ENCODE results near the gene PCDH9. TPM values are rescaled to one million over a fixed set of nuclear protein-coding genes. Genes with fewer than 3 reads are reported as not detected.

Gene PCDH9
- total RNA-seq, 1 donor from 2014 or later: 0.75 TPM

DNA sequence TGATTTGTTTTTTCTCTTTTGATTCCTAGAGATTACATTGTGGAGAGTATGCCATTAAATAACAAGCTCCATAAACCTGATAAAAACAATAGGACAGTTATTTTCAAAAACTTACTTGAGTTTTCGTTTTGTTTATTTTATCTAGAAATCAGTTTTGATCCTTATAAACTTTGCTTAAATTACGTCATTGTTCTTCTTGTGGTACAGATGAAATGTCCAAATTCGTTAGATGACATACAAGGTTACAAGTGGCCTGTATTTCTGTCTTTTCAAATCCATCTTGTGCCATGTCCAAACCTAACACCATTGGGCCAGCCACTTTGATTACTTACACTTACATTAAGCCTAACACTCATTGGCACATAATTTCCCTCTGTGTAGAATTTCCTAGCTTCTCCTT lies 372.0 kb downstream of the PCDH9 start:
- no peak overlapping the region for H3K4me3 ChIP-seq (ENCODE audit: low read depth, low read length)
- no peak for TF ChIP-seq CTCF (IDR thresholded peaks at IDR 0.05; ENCODE audit: insufficient read depth, low read length, poor library complexity, severe bottlenecking)
- H3K27me3 ChIP-seq (ENCODE audit: control insufficient read depth, insufficient read depth, low read length): no peaks in the 10 kb centered on the region
- DNase-seq (ENCODE audit: low read depth): no peak
- no peaks in the 10 kb centered on the region for H3K36me3 ChIP-seq (ENCODE audit: control insufficient read depth, insufficient read depth, low read length)

- no peaks in the 10 kb centered on the region for H3K27me3 ChIP-seq (ENCODE audit: control insufficient read depth, insufficient read depth, low read length)
Observed at GRCh38 chr13:66855131-66855530, 375.0 kb downstream of the PCDH9 start.

DNA sequence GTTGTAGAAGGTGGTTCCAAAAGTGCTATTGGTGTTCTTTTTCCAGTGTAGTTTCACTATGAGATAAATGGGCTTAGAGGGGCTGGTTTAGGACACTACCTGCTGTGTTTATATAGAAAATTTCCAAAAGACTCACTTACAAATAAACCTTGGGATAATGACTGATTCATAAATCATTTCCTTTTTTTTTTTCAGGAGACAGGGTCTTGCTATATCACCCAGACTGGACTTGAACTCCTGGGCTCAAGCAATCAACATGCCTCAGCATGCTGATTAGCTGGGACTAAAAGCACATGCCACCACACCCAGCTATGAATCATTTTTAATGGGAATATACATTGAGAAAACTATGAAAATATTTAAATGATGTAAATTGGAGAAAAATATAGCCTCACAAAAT lies 376.6 kb downstream of the PCDH9 start:
- no peak for DNase-seq (ENCODE audit: low read depth)
- H3K27me3 ChIP-seq (ENCODE audit: control insufficient read depth, insufficient read depth, low read length): no peaks in the 10 kb centered on the region
- no peaks in the 10 kb centered on the region for H3K36me3 ChIP-seq (ENCODE audit: control insufficient read depth, insufficient read depth, low read length)
- no peak overlapping the region for H3K4me3 ChIP-seq (ENCODE audit: low read depth, low read length)
- no peak for TF ChIP-seq CTCF (IDR thresholded peaks at IDR 0.05; ENCODE audit: insufficient read depth, low read length, poor library complexity, severe bottlenecking)

More at GRCh38 chr13:66855131-66855530, 375.0 kb downstream of the PCDH9 start:
- Histone ChIP-seq H3K36me3 (ENCODE audit: control insufficient read depth, insufficient read depth, low read length) (no peaks in the 10 kb centered on the region), H3K4me3 (ENCODE audit: low read depth, low read length) (no peak overlapping the region)
- no peak for TF ChIP-seq CTCF (IDR thresholded peaks at IDR 0.05; ENCODE audit: insufficient read depth, low read length, poor library complexity, severe bottlenecking)
- DNase-seq (ENCODE audit: low read depth): no peak

DNA sequence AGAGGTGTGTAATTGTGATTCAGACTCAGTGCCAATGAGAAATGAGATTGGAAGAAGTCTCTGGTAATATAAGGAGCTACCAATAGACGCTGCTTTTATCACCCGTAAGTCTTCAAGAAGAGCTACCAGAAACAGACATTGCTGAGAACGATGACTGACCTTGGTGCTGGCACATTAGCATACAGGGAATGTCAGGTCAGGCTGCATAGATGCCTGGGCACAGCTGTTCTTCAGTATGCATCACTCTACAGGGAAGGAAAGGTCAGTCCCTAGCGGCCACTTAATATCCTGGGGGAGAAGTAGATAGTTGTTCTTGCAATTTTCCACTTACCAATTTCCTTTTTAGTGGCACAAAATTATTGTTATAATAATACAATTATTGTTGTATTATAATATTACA lies 380.4 kb downstream of the PCDH9 start:
- no peak for DNase-seq (ENCODE audit: low read depth)
- TF ChIP-seq CTCF (IDR thresholded peaks at IDR 0.05; ENCODE audit: insufficient read depth, low read length, poor library complexity, severe bottlenecking): no peak
- H3K27me3 ChIP-seq (ENCODE audit: control insufficient read depth, insufficient read depth, low read length): no peaks in the 10 kb centered on the region
- no peaks in the 10 kb centered on the region for H3K36me3 ChIP-seq (ENCODE audit: control insufficient read depth, insufficient read depth, low read length)
- H3K4me3 ChIP-seq (ENCODE audit: low read depth, low read length): no peak overlapping the region

GRCh38 chr13:66847541-66847940 lies 382.6 kb downstream of the PCDH9 start:
- no peak for TF ChIP-seq CTCF (IDR thresholded peaks at IDR 0.05; ENCODE audit: insufficient read depth, low read length, poor library complexity, severe bottlenecking)
- DNase-seq (ENCODE audit: low read depth): no peak
- no peak overlapping the region for H3K4me3 ChIP-seq (ENCODE audit: low read depth, low read length)
- no peaks in the 10 kb centered on the region for H3K27me3 ChIP-seq (ENCODE audit: control insufficient read depth, insufficient read depth, low read length)
- H3K36me3 ChIP-seq (ENCODE audit: control insufficient read depth, insufficient read depth, low read length): no peaks in the 10 kb centered on the region

- no peak for TF ChIP-seq CTCF (IDR thresholded peaks at IDR 0.05; ENCODE audit: insufficient read depth, low read length, poor library complexity, severe bottlenecking)
- no peak overlapping the region for H3K4me3 ChIP-seq (ENCODE audit: low read depth, low read length)
Observed at GRCh38 chr13:66845393-66845792, 384.7 kb downstream of the PCDH9 start.

More at GRCh38 chr13:66845393-66845792, 384.7 kb downstream of the PCDH9 start:
- H3K36me3 ChIP-seq (ENCODE audit: control insufficient read depth, insufficient read depth, low read length): no peaks in the 10 kb centered on the region
- DNase-seq (ENCODE audit: low read depth): no peak
- no peaks in the 10 kb centered on the region for H3K27me3 ChIP-seq (ENCODE audit: control insufficient read depth, insufficient read depth, low read length)

All from kidney epithelial cell (primary cell).